OCI-LY3 (cell line): ENCODE measurements around the gene FRMPD4.

Source experiments
- EZH2phosphoT487 ChIP-seq: fragments of 200-600 bp; shearing (Covaris generic); IDR thresholded peaks from 2 replicates; pipeline ENCODE4 v1.6.1; 2018; ENCODE audit warnings: antibody characterized with exemption, mixed run types, low read depth
- TF ChIP-seq, protein P1 (sequence below): fragments of 200-600, 300-600 bp; sonication (generic); IDR thresholded peaks from 2 replicates; pipeline ENCODE4 v1.5.1; 2014; ENCODE audit warnings: antibody characterized with exemption, low read length, low read depth

DNA sequence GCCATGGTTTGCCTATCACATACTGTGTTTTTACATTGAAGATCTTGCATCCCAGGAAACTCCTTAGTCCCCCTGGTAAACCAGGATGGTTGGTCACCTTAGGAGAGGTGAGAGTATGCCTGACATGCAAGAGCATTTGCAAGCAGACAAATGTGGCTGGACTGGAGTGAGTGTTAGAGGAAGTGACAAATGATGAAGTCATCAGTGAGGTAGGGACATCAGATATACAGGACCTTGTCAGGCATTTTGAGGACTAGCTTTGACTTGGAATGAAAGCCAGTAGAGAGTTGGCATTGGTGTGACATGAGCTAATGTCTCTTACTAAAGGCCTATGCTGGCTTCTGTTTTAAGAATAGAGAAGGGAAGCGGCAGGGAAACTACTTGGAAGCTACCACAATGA, 124.9 kb downstream of the FRMPD4 start:
- TF ChIP-seq, protein P1, sequence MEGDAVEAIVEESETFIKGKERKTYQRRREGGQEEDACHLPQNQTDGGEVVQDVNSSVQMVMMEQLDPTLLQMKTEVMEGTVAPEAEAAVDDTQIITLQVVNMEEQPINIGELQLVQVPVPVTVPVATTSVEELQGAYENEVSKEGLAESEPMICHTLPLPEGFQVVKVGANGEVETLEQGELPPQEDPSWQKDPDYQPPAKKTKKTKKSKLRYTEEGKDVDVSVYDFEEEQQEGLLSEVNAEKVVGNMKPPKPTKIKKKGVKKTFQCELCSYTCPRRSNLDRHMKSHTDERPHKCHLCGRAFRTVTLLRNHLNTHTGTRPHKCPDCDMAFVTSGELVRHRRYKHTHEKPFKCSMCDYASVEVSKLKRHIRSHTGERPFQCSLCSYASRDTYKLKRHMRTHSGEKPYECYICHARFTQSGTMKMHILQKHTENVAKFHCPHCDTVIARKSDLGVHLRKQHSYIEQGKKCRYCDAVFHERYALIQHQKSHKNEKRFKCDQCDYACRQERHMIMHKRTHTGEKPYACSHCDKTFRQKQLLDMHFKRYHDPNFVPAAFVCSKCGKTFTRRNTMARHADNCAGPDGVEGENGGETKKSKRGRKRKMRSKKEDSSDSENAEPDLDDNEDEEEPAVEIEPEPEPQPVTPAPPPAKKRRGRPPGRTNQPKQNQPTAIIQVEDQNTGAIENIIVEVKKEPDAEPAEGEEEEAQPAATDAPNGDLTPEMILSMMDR, result no peak
- no peak for TF ChIP-seq EZH2phosphoT487
